MM.1S (cell line): ENCODE results near the gene SIT1.

Experiments
- CTCF ChIP-seq: fragments of 300-600 bp; sonication (generic); IDR thresholded peaks from 2 replicates; pipeline ENCODE4 v1.5.1; 2016; ENCODE audit warnings: antibody characterized with exemption, low read length, mixed read lengths
- EZH2 ChIP-seq: fragments of 300-600 bp; sonication (generic); optimal IDR thresholded peaks from 2 replicates; pipeline ENCODE3; 2017; ENCODE audit warnings: low read depth, mild to moderate bottlenecking, antibody characterized with exemption, low read length, mixed read lengths

GRCh38 chr9:35660966-35661415 lies 10.3 kb upstream of the SIT1 start:
- TF ChIP-seq CTCF: no peak
- no peak for TF ChIP-seq EZH2
